Skeletal muscle tissue (tissue), 4 donors: ENCODE results near the gene NAV2. TPM values are rescaled to one million over a fixed set of nuclear protein-coding genes. Genes with fewer than 3 reads are reported as not detected.

Experiments used
- H3K27ac ChIP-seq: one replicate; pipeline ENCODE4 v1.7.0; 2013; ENCODE audit warnings: mild to moderate bottlenecking, low read depth, low read length, inconsistent platforms
- H3K27me3 ChIP-seq, 3 donors: one replicate each; pipeline ENCODE4 v1.7.0; 2013; ENCODE audit warnings: low read length in 3 of 3; ENCODE audit not compliant: control insufficient read depth in 3 of 3, insufficient read depth in 3 of 3
- H3K36me3 ChIP-seq, 3 donors: one replicate each; pipeline ENCODE4 v1.7.0; 2013; ENCODE audit warnings: low read length in 3 of 3; ENCODE audit not compliant: control insufficient read depth in 3 of 3, insufficient read depth in 3 of 3
- H3K4me1 ChIP-seq, 3 donors: one replicate each; pipeline ENCODE4 v1.7.0; 2013; ENCODE audit warnings: low read length in 3 of 3, mild to moderate bottlenecking in 3 of 3; ENCODE audit not compliant: control insufficient read depth in 3 of 3, insufficient read depth in 3 of 3
- H3K4me3 ChIP-seq, 3 donors: one replicate each; pipeline ENCODE4 v1.7.0; 2013; ENCODE audit warnings: low read length in 3 of 3
- H3K9ac ChIP-seq, 3 donors: one replicate each; pipeline ENCODE4 v1.7.0; 2013; ENCODE audit warnings: low read length in 3 of 3, mild to moderate bottlenecking in 3 of 3, moderate library complexity in 2 of 3, low read depth in 1 of 3
- H3K9me3 ChIP-seq, 3 donors: one replicate each; pipeline ENCODE4 v1.7.0; 2013; ENCODE audit warnings: low read length in 3 of 3; ENCODE audit not compliant: control insufficient read depth in 3 of 3
- total RNA-seq: library from RNA; depleted of rRNA; stranded (reverse); fragments of >200 nt; gene quantifications from one replicate; pipeline ENCODE4 v1.2.3, GENCODE V29; 2014
- donor health status: Osteomylitis.

NAV2 gene
- total RNA-seq, 1 donor from 2014 or later: 43.3 TPM

GRCh38 chr11:19980957-19981669 is 268.5 kb downstream of the NAV2 start:
- Histone ChIP-seq H3K27ac (no peak overlapping the region), H3K4me1 (peaks cover 0 to 4% (median 0%) of the 10 kb centered on the region in 3 donors), H3K9me3 (no peaks in the 10 kb centered on the region), H3K36me3 (peaks cover 0 to 8% (median 3%) of the 10 kb centered on the region in 3 donors), H3K9ac (peak overlapping the region in 1 of 3 donors; percentile 6), H3K27me3 (no peaks in the 10 kb centered on the region), H3K4me3 (no peak overlapping the region)

DNA sequence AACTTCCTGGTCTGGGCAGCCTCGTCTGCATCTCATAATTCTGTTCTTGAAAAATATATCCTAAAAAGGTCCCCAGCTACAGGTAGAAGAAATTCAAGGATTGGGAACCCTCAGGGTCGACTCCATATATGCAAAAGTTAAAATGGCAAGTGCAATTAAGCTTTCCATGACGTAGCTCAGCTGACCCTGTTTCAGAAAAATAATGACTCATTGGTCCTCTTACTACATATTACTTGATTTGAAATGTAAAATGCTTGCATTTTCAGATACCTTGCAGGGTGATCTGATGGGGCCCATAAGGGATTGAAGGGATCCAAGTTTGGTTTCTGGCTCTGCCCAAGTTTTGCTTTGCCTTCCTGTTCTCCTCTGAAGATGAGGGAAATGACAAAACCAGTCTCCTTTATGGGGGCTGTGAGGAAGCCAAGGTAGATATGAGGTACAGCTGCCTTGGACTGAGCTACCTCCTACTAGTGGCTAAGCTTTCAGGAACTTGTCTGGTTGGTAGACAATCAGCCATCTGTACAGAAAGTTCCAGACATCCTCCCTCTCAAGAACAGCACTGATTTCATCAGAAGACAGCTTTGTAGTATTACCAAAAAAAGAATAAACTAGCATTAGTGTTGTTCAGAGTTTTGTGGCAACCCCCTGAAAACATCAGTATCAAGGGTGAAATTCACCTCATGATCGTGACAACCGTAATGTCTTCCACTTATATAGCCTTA is 270.3 kb downstream of the NAV2 start:
- Histone ChIP-seq H3K4me1 (peaks cover 0 to 6% (median 2%) of the 10 kb centered on the region in 3 donors), H3K27ac (no peak overlapping the region), H3K27me3 (no peaks in the 10 kb centered on the region), H3K4me3 (no peak overlapping the region), H3K9ac (no peak overlapping the region), H3K36me3 (peaks cover 0 to 8% (median 3%) of the 10 kb centered on the region in 3 donors), H3K9me3 (no peaks in the 10 kb centered on the region)

GRCh38 chr11:19984048-19984742 is 271.6 kb downstream of the NAV2 start:
- H3K9me3 ChIP-seq: no peaks in the 10 kb centered on the region
- H3K27ac ChIP-seq: no peak overlapping the region
- H3K9ac ChIP-seq: no peak overlapping the region
- no peak overlapping the region for H3K4me3 ChIP-seq
- no peaks in the 10 kb centered on the region for H3K27me3 ChIP-seq
- H3K36me3 ChIP-seq: peaks cover 0 to 8% (median 3%) of the 10 kb centered on the region in 3 donors
- H3K4me1 ChIP-seq: peaks cover 7 to 11% (median 8%) of the 10 kb centered on the region in 3 donors

DNA sequence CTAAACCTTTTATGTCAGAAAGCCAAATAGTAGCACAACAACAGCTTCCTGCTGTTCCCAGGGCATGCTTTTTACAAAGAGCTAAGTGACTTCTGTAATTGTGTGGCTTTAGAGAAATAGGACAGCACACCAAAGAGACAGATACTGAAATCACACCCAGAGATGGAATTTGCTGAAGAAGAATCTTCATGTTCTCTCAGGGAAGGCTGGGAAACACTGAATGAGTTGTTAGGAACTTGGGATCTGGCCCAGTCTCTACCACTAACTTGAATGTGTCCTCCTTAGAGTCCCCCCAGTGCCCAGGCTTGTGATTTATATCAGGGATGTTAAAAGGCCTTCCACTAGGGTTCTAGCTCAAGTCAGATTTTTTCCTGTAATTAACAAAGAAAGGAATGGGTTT is 272.5 kb downstream of the NAV2 start:
- peaks cover 7 to 11% (median 8%) of the 10 kb centered on the region in 3 donors for H3K4me1 ChIP-seq
- H3K36me3 ChIP-seq: peaks cover 0 to 8% (median 3%) of the 10 kb centered on the region in 3 donors
- no peaks in the 10 kb centered on the region for H3K9me3 ChIP-seq
- no peak overlapping the region for H3K27ac ChIP-seq
- H3K27me3 ChIP-seq: no peaks in the 10 kb centered on the region
- no peak overlapping the region for H3K9ac ChIP-seq
- no peak overlapping the region for H3K4me3 ChIP-seq

DNA sequence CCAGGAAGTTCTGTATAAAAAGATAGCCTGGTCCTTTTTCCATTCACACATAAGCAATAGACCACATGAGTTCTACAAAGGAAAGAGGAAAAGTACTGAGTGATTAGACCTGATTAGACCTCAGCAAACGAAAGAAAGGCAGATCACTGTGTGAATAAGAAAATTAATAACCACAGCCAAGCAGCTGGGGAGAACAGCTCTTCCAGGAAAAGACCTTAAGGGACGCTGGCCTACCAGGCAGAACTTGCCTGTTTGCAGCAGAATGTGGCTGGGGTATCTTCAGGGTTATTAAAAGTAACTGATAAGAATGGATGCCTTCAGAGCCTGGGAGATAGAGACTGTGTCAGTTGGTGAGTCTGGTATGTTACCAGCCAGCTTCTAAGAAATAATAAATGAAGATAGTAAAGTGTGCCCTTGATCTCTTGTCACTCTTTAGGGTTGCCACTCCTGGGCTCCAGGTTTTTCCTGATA is 274.7 kb downstream of the NAV2 start:
- no peak overlapping the region for H3K27ac ChIP-seq
- no peaks in the 10 kb centered on the region for H3K9me3 ChIP-seq
- peaks cover 6 to 8% (median 7%) of the 10 kb centered on the region in 3 donors for H3K4me1 ChIP-seq
- no peak overlapping the region for H3K4me3 ChIP-seq
- no peak overlapping the region for H3K9ac ChIP-seq
- peaks cover 0 to 8% (median 3%) of the 10 kb centered on the region in 3 donors for H3K36me3 ChIP-seq
- no peaks in the 10 kb centered on the region for H3K27me3 ChIP-seq

GRCh38 chr11:19988598-19988997 is 276.0 kb downstream of the NAV2 start:
- Histone ChIP-seq H3K36me3 (peaks cover 0 to 8% (median 3%) of the 10 kb centered on the region in 3 donors), H3K9ac (no peak overlapping the region), H3K27ac (no peak overlapping the region), H3K27me3 (no peaks in the 10 kb centered on the region), H3K4me1 (peaks cover 6 to 8% (median 7%) of the 10 kb centered on the region in 3 donors), H3K9me3 (no peaks in the 10 kb centered on the region), H3K4me3 (no peak overlapping the region)

DNA sequence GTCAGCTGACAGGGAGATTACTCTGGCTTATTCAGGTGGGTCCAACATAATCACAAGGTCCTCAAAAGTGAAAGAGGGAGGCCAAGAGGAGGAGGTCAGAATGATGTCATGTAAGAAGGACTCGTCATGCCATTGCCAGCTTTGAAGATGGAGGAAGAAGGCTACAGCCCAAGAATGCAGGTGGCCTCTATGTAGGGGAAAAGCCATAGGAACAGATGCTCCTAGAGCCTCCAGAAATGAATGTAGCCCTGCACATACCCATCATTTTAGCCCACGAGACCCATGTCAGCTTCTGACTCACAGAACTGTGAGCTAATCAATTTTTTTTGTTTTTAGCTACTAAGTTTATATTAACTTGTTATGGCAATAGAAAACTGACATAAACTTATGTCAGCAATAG is 276.6 kb downstream of the NAV2 start:
- no peak overlapping the region for H3K4me3 ChIP-seq
- H3K4me1 ChIP-seq: peaks cover 6 to 8% (median 7%) of the 10 kb centered on the region in 3 donors
- H3K27ac ChIP-seq: no peak overlapping the region
- H3K9me3 ChIP-seq: no peaks in the 10 kb centered on the region
- peaks cover 0 to 7% (median 3%) of the 10 kb centered on the region in 3 donors for H3K36me3 ChIP-seq
- H3K27me3 ChIP-seq: no peaks in the 10 kb centered on the region
- no peak overlapping the region for H3K9ac ChIP-seq

- Histone ChIP-seq H3K4me1 (peaks cover 7 to 11% (median 8%) of the 10 kb centered on the region in 3 donors), H3K27me3 (no peaks in the 10 kb centered on the region), H3K4me3 (no peak overlapping the region), H3K9me3 (no peaks in the 10 kb centered on the region), H3K36me3 (no peaks in the 10 kb centered on the region), H3K9ac (no peak overlapping the region), H3K27ac (no peak overlapping the region)
Observed at GRCh38 chr11:19992162-19992561, 279.5 kb downstream of the NAV2 start.

DNA sequence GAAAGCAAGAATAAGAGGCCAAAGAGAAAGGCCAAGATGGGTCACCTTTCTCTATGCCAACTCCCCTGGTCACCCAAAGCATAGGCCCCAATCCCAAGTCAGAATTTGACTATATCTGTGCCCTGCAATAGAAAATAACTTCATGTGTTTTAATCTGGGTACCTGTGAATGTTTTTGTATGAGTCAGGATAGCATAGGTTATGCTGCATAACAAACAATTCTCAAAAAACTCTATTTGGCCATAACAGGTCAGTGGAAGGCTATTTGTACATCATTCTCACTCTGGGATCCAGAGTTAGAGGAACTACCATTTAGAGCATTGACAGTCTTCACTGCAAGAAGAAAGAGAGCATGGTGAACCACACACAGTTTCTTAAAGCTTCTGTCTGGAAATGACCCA is 280.4 kb downstream of the NAV2 start:
- H3K9ac ChIP-seq: no peak overlapping the region
- H3K9me3 ChIP-seq: no peaks in the 10 kb centered on the region
- no peak overlapping the region for H3K4me3 ChIP-seq
- no peaks in the 10 kb centered on the region for H3K36me3 ChIP-seq
- no peaks in the 10 kb centered on the region for H3K27me3 ChIP-seq
- H3K4me1 ChIP-seq: peaks cover 5 to 9% (median 8%) of the 10 kb centered on the region in 3 donors
- no peak overlapping the region for H3K27ac ChIP-seq
